HUES64 (cell line): ENCODE results near the gene ADSS1.

Source experiments
- H3K27ac ChIP-seq: 2 replicates; pipeline ENCODE4 v1.7.0; 2013; ENCODE audit warnings: low read depth, low read length, inconsistent platforms
- H3K27me3 ChIP-seq: 2 replicates; pipeline ENCODE4 v1.6.1; 2013; ENCODE audit warnings: mild to moderate bottlenecking, low read length; ENCODE audit not compliant: insufficient read depth
- H3K36me3 ChIP-seq: 2 replicates; pipeline ENCODE4 v1.6.1; 2013; ENCODE audit warnings: mild to moderate bottlenecking, low read length; ENCODE audit not compliant: insufficient read depth
- H3K4me1 ChIP-seq: 2 replicates; pipeline ENCODE4 v1.6.1; 2013; ENCODE audit warnings: mild to moderate bottlenecking, low read length, moderate library complexity; ENCODE audit not compliant: insufficient read depth
- H3K4me3 ChIP-seq: 2 replicates; pipeline ENCODE4 v1.5.1; 2013; ENCODE audit warnings: mild to moderate bottlenecking, low read length, moderate library complexity
- H3K9ac ChIP-seq: 2 replicates; pipeline ENCODE4 v1.6.1; 2013; ENCODE audit warnings: mild to moderate bottlenecking, low read depth, low read length
- H3K9me3 ChIP-seq: 2 replicates; pipeline ENCODE4 v1.6.1; 2013; ENCODE audit warnings: low read depth, low read length; ENCODE audit not compliant: insufficient read depth
- WGBS: fragments of 150-250, 120-280 bp; methylation state at CpG from one replicate; pipeline ENCODE4 v1.1.7; 2013; ENCODE audit warnings: missing lambda C conversion rate; 5-methylcytosine and 5-hydroxymethylcytosine counted together

ADSS1 gene

DNA sequence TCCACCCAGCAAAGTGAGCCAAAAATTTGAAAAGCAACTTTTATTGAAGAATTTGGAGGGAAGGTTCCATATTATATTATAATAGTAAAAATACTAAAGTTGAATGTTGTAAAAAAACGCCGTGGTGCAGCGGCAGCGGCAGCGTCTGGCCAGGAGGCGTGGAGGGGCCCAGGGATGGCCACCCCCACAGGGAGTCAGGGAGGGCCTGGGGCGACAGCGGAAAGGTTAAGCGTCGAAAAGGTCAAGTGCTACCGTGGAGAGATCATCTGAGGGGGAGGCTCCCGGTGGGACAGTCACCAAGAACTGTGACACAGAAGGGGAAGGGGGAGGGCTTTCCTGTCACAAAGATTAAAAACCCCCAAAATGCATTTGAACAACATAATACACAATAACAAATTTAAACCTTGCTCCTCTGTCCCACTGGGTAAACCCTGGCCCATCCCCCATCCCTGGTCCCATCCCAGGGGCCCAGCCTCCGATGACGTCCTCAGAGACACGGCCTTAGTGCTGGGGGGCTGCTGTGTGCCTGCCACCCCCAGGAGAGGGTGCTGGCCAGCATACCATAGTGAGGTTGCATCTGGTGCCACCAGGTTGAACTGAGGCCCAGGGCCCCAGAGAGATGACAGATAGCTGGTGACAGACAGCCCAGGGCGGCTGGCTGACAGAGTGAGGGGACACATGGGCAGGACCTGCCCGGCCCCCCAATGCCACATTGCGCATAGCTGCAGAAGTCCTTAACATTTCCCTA is 45.5 kb downstream of the ADSS1 start:
- H3K9ac ChIP-seq = no peak overlapping the region
- H3K36me3 ChIP-seq = peaks cover 30% of the 10 kb centered on the region
- no peak overlapping the region for H3K27ac ChIP-seq
- WGBS = 89% methylated on average over 18 of the region's 18 CpGs
- no peak overlapping the region for H3K4me3 ChIP-seq
- H3K4me1 ChIP-seq = peaks cover 5% of the 10 kb centered on the region; the same call in 1 of the 2 replicates
- H3K9me3 ChIP-seq = 0 out of 2 replicates have a peak, but pooled peaks cover 3% of the 10 kb centered on the region
- H3K27me3 ChIP-seq = no peaks in the 10 kb centered on the region

DNA sequence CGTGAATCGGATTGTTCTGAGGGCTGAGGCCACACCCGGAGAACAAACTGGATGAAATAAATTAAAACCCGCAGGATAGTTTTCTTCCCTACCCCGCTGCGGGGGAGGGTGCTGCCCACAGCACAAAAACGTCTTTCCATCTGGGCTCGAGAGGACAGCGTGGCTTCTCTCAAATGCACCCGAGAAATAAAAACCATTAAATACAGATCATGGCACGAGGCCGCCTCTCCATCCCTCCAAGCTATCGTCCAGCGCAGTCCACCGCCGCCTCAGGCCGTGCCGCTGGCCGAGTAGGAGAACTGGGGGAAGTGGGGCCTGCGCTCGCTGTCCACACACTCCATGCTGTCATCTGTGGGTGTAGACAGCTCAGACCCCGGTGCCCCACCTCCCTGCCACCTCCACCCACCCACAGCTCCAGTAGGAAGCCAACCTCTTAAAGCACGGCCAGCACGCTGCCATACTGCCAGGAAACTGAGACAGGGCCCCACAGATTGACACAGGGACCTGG is 46.1 kb downstream of the ADSS1 start:
- Histone ChIP-seq H3K4me3 (no peak overlapping the region), H3K9me3 (0 out of 2 replicates have a peak, but pooled peaks cover 3% of the 10 kb centered on the region), H3K9ac (no peak overlapping the region), H3K36me3 (peaks cover 35% of the 10 kb centered on the region), H3K27me3 (no peaks in the 10 kb centered on the region), H3K4me1 (peaks cover 5% of the 10 kb centered on the region; the same call in 1 of the 2 replicates), H3K27ac (no peak overlapping the region)
- WGBS = 93% methylated on average over 24 of the region's 24 CpGs

DNA sequence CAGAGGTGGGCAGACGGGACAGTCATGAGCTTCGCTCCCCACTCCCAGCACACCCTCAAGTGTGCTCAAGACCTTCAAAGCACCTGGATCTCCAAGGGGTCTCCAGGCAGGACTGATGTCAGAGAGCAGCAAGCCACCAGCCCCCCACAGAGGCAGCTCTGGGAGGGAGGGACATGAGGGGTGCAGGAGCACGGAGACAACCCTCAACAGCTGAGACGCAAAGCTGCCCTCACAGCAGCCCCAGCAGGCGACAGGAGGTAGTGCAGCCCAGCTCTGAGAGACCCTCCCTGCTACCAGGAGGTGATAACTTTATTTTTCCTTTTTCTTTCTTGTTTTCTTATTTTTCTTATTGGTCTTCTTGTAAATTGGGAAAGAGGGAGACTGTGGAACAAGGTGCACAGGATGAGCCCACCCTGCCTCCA is 46.8 kb downstream of the ADSS1 start:
- Histone ChIP-seq H3K36me3 (peaks cover 37% of the 10 kb centered on the region), H3K27me3 (no peaks in the 10 kb centered on the region), H3K9me3 (0 out of 2 replicates have a peak, but pooled peaks cover 3% of the 10 kb centered on the region), H3K4me3 (no peak overlapping the region), H3K9ac (no peak overlapping the region), H3K27ac (no peak overlapping the region), H3K4me1 (peaks cover 5% of the 10 kb centered on the region; the same call in 1 of the 2 replicates)
- WGBS = 83% methylated on average over 5 of the region's 5 CpGs

DNA sequence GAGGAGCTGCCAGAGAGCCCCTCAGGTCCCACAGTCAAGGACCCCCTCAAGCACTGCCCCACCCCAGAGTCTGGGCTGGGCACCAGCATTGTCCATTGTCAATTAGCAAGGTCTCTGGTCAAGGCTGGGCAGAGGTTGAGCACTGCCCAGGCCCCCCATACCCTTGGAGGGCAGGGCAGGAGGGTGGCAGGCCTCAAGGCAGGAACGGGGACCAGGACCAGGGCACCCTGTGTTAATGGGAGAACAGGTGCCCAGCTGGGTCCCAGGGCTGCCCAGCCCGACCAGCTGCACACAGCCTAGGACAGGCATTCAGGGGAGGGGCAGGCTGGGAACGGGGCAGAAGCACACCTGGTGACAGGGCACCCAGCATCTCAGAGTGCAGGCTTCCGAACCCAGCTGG is 47.3 kb downstream of the ADSS1 start:
- no peak overlapping the region for H3K4me3 ChIP-seq
- no peak overlapping the region for H3K9ac ChIP-seq
- no peak overlapping the region for H3K27ac ChIP-seq
- 0 out of 2 replicates have a peak, but pooled peaks cover 3% of the 10 kb centered on the region for H3K9me3 ChIP-seq
- peaks cover 40% of the 10 kb centered on the region for H3K36me3 ChIP-seq
- no peaks in the 10 kb centered on the region for H3K27me3 ChIP-seq
- 95% methylated on average over 4 of the region's 4 CpGs for WGBS
- peaks cover 5% of the 10 kb centered on the region; the same call in 1 of the 2 replicates for H3K4me1 ChIP-seq

DNA sequence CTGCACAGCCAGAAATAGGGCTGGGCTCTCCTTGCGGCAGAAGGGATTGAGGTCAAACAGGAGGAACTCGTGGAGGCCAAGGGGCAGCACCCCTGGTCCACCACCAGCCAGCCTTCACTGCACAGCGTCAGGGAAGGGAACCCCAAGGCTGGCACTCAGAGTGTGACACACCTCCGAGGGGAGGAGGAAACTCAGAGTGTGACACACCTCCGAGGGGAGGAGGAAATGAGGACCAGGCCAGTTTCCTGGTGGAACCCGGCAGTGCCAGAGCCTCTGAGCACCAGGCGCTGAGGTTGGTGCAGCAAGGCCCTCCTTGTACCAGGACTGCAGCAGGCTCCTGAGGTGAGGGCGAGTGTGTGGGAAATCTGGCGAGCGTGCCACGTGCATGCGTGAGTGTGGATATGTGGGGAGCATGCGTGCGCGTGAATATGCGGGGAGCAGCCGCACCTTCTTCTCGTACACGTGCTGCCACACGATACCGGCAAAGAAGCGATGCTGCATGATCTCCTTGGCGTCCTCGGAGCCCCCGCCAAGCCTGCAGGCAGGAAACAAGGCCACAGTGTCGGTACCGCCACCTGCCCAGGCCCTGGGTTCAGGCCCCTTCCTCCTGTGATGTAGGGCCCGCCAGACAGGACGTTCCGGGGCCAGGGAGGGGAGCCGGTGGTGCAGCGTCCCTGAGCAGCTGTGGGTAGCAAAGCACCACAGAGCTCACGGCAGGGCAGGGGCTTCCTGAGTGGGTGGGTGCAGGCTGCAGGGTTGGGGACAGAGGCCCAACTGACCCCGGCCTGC is 48.1 kb downstream of the ADSS1 start:
- Histone ChIP-seq H3K36me3 (peaks cover 47% of the 10 kb centered on the region), H3K4me3 (no peak overlapping the region), H3K9ac (no peak overlapping the region), H3K4me1 (peaks cover 5% of the 10 kb centered on the region; the same call in 1 of the 2 replicates), H3K27ac (no peak overlapping the region), H3K9me3 (0 out of 2 replicates have a peak, but pooled peaks cover 3% of the 10 kb centered on the region), H3K27me3 (no peaks in the 10 kb centered on the region)
- WGBS = 95% methylated on average over 34 of the region's 34 CpGs

DNA sequence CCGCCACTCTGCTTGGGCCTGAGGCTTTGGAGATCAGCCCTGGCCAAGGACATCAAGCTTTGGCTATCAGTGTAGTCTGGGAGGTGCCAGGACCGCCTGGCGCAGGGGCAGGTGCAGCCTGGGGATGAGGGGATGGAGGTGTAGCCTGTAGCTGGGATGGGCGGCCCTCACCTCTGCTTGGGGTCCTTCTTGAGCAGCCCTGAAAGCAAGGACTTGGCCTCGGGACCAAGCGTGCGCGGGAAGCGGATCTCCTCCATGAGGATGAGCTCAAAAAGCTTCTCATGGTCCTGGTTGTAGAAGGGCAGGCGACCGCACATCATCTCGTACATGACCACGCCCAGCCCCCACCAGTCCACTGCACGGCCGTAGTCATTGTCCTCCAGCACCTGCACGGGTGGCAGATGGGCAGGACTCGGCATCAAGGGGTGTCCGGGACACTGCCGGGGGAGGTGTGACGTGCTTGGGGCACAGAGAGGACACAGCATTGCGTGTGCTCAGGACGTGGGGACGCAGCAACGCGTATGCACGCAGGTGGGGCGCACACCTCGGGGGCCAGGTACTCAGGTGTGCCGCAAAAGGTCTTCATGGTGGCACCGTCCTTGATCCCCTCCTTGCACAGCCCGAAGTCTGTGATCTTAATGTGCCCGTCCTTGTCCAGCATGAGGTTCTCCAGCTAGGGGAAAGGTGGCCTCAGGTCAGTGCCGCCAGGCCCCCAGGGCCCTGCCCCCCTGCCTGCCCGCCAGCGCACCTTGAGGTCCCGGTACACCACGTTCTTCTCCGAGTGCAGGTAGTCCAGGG is 48.9 kb downstream of the ADSS1 start:
- WGBS = 97% methylated on average over 38 of the region's 38 CpGs
- Histone ChIP-seq H3K36me3 (peaks cover 47% of the 10 kb centered on the region), H3K9ac (no peak overlapping the region), H3K27ac (no peak overlapping the region), H3K4me3 (no peak overlapping the region), H3K27me3 (no peaks in the 10 kb centered on the region), H3K9me3 (0 out of 2 replicates have a peak, but pooled peaks cover 3% of the 10 kb centered on the region), H3K4me1 (peaks cover 5% of the 10 kb centered on the region; the same call in 1 of the 2 replicates)

DNA sequence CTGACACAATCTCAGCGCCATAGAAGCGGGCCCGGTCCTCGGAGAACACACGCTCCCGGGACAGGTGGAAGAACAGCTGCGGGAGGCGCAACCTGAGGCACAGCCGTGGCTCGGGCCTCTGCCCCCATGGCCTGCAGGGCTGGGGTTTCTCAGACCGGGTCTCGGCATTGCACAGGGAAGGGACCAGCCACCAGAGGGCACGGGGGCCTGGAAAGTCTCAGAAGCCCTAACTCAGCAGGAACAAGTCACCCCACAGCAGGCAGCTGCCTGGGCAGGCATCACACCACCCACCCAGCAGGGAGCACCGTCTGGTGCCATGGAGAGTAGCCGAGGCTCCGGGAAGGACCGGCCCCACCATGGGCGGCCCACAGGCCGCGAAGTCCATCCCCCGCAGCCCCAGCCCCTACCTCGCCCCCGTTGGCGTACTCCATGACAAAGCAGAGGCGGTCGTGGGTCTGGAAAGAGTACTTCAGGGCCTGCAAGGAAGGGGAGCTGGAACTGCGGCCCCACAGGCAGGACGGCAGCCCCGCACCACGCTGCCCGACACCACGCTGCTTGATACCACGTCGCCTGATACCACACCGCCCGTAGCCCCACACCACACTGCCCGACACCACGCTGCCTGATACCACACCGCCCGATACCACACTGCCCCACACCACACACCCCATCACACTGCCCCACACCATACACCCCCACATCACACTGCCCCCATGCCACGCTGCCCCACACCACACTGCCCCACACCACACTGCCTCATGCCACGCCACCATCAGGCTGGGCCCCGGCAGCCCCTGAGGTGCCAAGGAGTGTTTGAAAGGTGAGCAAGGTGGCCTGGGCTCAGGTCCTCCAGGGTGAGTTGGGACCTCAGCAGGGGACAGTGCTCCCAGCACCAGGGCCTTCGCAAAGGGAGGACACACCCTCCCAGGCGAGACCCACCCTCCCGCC is 49.8 kb downstream of the ADSS1 start:
- 93% methylated on average over 46 of the region's 46 CpGs for WGBS
- Histone ChIP-seq H3K36me3 (peaks cover 47% of the 10 kb centered on the region), H3K27ac (no peak overlapping the region), H3K27me3 (no peaks in the 10 kb centered on the region), H3K9me3 (0 out of 2 replicates have a peak, but pooled peaks cover 3% of the 10 kb centered on the region), H3K4me1 (peaks cover 3% of the 10 kb centered on the region; the same call in 1 of the 2 replicates), H3K9ac (no peak overlapping the region), H3K4me3 (no peak overlapping the region)

DNA sequence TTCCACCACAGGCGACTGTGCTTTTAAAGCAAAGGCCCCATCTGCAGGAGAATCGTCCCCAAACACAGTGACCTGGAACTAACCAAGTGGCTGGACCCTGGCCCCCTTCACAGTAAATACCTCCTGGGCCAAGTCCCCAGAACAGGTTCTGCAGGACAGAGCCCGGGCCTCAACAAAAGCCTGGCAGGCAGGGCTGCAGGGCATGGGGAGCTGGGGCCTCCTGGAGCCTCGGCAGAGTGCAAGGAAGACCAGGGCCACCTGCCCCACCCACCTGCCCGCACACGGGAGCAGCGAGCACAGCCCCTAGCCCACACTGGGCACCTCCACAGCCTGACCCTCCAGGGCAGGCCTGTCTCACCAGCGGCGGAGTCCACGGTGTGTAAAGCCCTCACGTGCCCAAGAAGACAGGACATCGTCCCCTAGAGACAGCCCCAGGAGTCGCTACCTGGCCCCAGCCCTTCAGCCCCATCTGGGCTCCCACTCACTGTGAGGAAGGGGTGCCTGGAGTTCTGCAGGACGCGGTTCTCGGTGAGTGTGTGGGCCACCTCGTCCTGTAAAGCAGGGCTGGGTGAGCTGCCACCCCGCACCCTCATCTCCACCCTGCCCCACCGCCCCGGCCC is 50.5 kb downstream of the ADSS1 start:
- Histone ChIP-seq H3K4me3 (no peak overlapping the region), H3K9me3 (0 out of 2 replicates have a peak, but pooled peaks cover 3% of the 10 kb centered on the region), H3K4me1 (no peaks in the 10 kb centered on the region), H3K9ac (no peak overlapping the region), H3K36me3 (peaks cover 47% of the 10 kb centered on the region), H3K27me3 (no peaks in the 10 kb centered on the region), H3K27ac (no peak overlapping the region)
- 94% methylated on average over 20 of the region's 20 CpGs for WGBS

DNA sequence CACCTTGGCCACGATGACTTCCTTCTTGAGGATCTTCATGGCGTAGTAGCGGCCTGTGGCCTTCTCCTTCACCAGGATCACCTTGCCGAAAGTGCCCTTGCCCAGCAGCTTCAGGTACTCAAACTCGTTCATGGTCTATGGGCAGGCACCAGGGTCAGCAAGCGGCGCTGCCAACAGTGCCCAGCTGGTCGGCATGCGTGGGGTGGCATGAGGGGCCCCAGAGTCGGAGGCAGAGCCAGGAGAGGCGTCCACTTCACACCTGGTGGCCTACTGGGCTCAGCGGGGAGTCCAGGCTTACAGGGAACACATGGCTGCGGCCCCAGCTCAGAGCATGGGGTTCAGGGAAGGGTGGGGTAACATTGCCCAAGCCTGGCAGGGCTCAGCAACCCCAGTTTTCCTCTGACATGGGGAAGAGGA is 51.1 kb downstream of the ADSS1 start:
- no peak overlapping the region for H3K27ac ChIP-seq
- no peaks in the 10 kb centered on the region for H3K4me1 ChIP-seq
- H3K4me3 ChIP-seq = no peak overlapping the region
- peaks cover 47% of the 10 kb centered on the region for H3K36me3 ChIP-seq
- H3K9ac ChIP-seq = no peak overlapping the region
- WGBS = 96% methylated on average over 13 of the region's 13 CpGs
- H3K27me3 ChIP-seq = no peaks in the 10 kb centered on the region
- H3K9me3 ChIP-seq = 0 out of 2 replicates have a peak, but pooled peaks cover 3% of the 10 kb centered on the region
